Fibroblast of mammary gland (primary cell): Measurements from ENCODE around the gene HES4.

Source experiments
- DNase-seq: peaks from one replicate; pipeline ENCODE4 v3.0.0-alpha.2; 2010; ENCODE audit warnings: low read depth
- H3K4me3 ChIP-seq: 2 replicates; pipeline ENCODE4 v1.5.1; 2011; ENCODE audit warnings: low read depth, mild to moderate bottlenecking, low read length, moderate library complexity; ENCODE audit not compliant: control insufficient read depth
- TF ChIP-seq, protein P1 (sequence below): conservative IDR thresholded peaks from 2 replicates; pipeline ENCODE4 v1.5.1; 2011; ENCODE audit warnings: low read depth, low read length, inconsistent platforms; ENCODE audit not compliant: control insufficient read depth, insufficient read depth

HES4 gene

DNA sequence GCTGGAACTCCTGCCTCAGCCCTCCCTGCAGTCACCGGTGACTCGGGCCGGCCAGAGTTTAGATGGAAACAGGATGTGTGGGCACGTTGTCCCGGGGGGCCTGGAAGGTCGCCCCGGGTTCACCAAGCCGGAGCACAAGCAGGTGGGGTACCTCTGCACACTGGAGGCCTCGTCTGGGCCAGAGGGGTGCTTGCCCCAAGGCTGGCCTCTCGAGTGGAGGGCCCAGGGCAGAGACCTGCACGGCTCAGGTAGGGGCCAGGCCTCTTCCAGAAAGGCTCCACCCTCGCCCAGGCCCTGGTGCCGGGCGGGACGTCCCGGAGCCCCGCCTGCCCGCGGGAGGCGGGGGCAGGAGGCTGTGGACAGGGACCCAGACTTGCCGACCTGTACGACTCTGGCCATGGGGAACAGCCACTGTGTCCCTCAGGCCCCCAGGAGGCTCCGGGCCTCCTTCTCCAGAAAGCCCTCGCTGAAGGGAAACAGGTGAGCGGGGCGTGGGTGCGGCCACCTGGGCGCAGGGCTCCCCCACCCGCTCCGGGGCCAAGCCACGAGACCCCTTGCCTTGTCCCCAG lies 33.7 kb downstream of the HES4 start, which contains the start of gene PLEKHN1:
TSS of gene PLEKHN1 (plus strand) at position 348 of the 569 bp plus-strand sequence. CDS start at position 398, 50 bp downstream.
- DNase-seq = peak; percentile 42
- H3K4me3 ChIP-seq = peak within 1 kb of the TSS; percentile 54
- TF ChIP-seq, protein P1, sequence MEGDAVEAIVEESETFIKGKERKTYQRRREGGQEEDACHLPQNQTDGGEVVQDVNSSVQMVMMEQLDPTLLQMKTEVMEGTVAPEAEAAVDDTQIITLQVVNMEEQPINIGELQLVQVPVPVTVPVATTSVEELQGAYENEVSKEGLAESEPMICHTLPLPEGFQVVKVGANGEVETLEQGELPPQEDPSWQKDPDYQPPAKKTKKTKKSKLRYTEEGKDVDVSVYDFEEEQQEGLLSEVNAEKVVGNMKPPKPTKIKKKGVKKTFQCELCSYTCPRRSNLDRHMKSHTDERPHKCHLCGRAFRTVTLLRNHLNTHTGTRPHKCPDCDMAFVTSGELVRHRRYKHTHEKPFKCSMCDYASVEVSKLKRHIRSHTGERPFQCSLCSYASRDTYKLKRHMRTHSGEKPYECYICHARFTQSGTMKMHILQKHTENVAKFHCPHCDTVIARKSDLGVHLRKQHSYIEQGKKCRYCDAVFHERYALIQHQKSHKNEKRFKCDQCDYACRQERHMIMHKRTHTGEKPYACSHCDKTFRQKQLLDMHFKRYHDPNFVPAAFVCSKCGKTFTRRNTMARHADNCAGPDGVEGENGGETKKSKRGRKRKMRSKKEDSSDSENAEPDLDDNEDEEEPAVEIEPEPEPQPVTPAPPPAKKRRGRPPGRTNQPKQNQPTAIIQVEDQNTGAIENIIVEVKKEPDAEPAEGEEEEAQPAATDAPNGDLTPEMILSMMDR = no peak

DNA sequence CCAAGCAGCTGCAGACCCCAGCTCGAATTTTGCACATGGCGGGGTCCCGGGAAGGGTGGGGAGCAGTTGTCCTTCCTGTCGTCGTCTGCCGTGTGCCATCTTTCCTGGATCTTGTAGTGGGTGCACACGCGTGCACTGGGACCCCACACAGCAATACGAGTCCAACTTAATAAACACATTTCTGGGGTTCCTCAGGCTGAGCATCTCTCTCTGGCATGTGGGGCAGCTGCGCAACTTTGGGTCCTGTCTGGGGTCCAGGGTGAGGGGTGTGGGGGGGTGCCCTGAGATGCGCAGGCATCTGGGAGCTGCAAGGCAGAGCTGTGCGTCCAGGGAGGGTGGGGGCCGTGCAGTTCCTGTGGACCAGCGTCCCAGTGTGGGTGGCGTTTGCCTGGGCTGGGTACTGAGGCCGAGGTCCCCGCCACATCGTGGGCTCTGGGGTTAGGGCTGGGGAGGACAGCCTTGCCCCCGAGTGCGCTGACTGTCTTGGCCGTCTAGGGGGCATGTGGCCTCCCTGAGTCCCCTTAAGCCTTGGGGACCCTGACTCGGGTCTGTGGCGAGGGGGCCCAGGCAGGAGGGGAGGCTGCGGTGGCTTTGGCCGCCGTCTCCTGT lies 34.3 kb downstream of the HES4 start:
- no peak overlapping the region for H3K4me3 ChIP-seq
- DNase-seq = no peak
- TF ChIP-seq, protein P1 = no peak

DNA sequence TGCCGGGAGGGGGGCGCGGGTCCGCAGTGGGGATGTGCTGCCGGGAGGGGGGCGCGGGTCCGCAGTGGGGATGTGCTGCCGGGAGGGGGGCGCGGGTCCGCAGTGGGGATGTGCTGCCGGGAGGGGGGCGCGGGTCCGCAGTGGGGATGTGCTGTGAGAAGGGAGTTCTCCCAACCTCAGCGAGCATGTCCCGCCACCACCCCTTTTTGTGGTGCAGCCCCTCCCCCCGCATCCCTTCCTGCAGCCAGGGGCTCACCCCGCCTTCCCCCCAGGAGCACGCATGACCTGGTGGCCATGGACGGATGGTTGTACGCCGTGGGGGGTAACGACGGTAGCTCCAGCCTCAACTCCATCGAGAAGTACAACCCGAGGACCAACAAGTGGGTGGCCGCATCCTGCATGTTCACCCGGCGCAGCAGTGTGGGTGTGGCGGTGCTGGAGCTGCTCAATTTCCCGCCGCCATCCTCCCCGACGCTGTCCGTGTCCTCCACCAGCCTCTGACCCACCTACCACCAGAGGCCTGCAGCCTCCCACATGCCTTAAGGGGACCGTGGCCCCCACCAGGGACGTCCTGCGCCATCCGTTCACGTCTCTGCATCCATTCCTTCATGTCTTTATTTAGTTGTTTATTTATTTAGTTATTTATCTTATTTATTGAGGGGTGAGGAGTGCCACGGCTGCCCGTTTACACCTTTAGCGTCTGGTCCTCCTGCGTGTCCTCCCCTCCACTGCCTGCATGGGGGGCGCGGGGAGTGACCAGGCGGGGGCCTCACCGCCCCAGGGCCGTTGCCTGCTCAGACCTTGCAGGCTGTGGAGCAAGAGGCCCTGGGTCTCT lies 35.0 kb downstream of the HES4 start:
- no peak for DNase-seq
- no peak overlapping the region for H3K4me3 ChIP-seq
- TF ChIP-seq, protein P1 = no peak

DNA sequence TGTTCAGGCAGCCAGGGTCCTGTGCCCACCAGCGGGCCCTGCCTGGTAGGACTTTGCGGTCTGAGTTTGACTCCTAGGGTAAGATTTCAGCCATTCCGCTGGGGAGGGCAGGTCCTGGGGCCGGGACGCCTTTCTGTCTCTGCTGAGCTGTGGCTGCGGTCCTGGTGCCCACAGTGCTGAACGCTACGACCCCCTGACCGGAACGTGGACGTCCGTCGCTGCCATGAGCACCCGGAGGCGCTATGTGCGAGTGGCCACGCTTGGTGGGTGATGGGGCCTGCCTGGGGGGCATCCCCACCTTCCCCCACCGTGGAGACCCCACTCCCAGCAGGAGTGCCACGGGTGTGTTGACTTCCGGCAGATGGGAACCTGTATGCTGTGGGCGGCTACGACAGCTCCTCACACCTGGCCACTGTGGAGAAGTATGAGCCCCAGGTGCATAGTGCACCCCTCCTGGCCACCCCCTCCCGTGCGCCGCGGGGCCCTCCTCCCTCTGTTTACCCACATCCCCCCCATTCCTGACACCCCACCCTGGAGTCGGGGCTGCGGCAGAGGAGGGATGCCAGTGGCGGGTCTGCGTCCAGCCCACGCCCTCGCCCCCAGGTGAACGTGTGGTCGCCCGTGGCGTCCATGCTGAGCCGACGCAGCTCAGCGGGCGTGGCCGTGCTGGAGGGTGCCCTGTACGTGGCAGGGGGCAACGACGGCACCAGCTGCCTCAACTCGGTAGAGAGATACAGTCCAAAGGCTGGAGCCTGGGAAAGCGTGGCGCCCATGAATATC lies 36.0 kb downstream of the HES4 start:
- TF ChIP-seq, protein P1 = no peak
- no peak overlapping the region for H3K4me3 ChIP-seq

DNA sequence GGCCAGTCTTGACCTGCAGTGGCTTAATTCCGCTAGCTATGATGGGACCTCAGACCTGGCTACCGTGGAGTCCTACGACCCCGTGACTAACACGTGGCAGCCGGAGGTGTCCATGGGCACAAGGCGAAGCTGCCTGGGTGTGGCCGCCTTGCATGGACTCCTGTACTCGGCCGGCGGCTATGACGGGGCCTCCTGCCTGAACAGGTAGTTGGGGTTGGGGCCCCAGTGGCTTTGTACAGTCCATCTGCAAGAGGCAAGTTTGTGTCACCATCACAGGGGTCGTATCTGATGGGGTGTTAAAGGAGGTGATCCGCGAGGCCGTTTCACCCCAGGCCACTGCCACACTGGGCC lies 36.6 kb downstream of the HES4 start:
- DNase-seq = no peak
- no peak overlapping the region for H3K4me3 ChIP-seq
- TF ChIP-seq, protein P1 = no peak

More for the DNA sequence above, 36.0 kb downstream of the HES4 start:
- DNase-seq = no peak

DNA sequence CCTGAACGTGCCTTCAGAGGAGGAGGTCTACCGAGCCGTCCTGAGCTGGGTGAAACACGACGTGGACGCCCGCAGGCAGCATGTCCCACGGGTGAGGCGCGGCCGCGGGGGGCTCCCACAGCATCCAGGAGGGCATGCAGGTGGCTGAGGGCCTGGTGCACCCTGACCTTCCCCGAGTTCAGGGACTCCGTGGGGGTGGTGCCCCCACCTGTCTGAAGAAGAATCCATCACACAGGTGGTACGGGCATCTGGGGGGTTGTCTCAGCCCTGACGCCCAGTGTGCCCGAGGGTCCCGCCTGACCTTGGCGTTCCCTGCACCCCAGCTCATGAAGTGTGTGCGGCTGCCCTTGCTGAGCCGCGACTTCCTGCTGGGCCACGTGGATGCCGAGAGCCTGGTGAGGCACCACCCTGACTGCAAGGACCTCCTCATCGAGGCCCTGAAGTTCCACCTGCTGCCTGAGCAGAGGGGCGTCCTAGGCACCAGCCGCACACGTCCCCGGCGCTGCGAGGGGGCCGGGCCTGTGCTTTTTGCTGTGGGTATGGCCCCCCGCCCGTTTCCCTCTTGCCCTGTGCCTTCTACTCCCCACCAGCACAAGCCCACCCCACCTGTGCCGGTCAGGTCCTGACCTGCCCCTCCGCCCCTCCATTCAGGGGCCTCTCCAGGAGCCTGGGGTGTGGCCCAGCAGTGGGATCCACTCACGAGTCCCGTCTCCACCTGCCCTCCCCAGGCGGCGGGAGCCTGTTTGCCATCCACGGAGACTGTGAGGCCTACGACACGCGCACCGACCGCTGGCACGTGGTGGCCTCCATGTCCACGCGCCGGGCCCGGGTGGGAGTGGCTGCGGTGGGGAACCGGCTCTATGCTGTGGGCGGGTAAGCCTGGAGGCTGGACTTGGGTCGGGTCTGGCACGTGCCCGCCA lies 37.3 kb downstream of the HES4 start:
- TF ChIP-seq, protein P1 = no peak
- no peak for DNase-seq
- no peak overlapping the region for H3K4me3 ChIP-seq
